Activated T-cell treated with anti-CD3 and anti-CD28 coated beads, Interleukin-2, amount 50 U/mL, for 48 hours (primary cell): ENCODE data around the gene SMIM12.

Experiments used
- DNase-seq, 2 experiments: peaks; one replicate each; pipeline ENCODE4 v3.0.0-alpha.2; 2020

The SMIM12 gene

GRCh38 chr1:34872133-34872503, 12.6 kb upstream of the SMIM12 start:
- DNase-seq: no peak

GRCh38 chr1:34871443-34872132, 12.0 kb upstream of the SMIM12 start:
- no peak for DNase-seq

- DNase-seq: no peak
Observed at GRCh38 chr1:34870395-34870794, 10.8 kb upstream of the SMIM12 start.

GRCh38 chr1:34869760-34870159, 10.2 kb upstream of the SMIM12 start:
- DNase-seq: no peak

GRCh38 chr1:34868230-34869049, 8.9 kb upstream of the SMIM12 start:
- no peak for DNase-seq

GRCh38 chr1:34867415-34867814, 7.9 kb upstream of the SMIM12 start:
- no peak for DNase-seq

GRCh38 chr1:34866762-34867109, 7.2 kb upstream of the SMIM12 start:
- DNase-seq: no peak

- peak; percentile 97 to 98 for DNase-seq
Observed at GRCh38 chr1:34865981-34866761, 6.6 kb upstream of the SMIM12 start.

- DNase-seq: peak; percentile 28 to 37
Observed at GRCh38 chr1:34865573-34865972, 6.0 kb upstream of the SMIM12 start.

GRCh38 chr1:34864759-34865158, 5.2 kb upstream of the SMIM12 start:
- no peak for DNase-seq

- DNase-seq: no peak
Observed at GRCh38 chr1:34863501-34863900, 4.0 kb upstream of the SMIM12 start.

GRCh38 chr1:34858901-34859445, 576 bp downstream of the SMIM12 start:
- peak; percentile 64 to 65 for DNase-seq

GRCh38 chr1:34856697-34857096, 2.9 kb downstream of the SMIM12 start:
- no peak for DNase-seq

GRCh38 chr1:34852677-34853217, 6.8 kb downstream of the SMIM12 start:
- DNase-seq: peak; percentile 92 to 94

GRCh38 chr1:34851431-34852105, 8.0 kb downstream of the SMIM12 start:
- DNase-seq: no peak

- no peak for DNase-seq
Observed at GRCh38 chr1:34850382-34850781, 9.2 kb downstream of the SMIM12 start.

GRCh38 chr1:34847094-34847493, 12.5 kb downstream of the SMIM12 start:
- no peak for DNase-seq

- DNase-seq: no peak
Observed at GRCh38 chr1:34846265-34846664, 13.3 kb downstream of the SMIM12 start.

GRCh38 chr1:34845131-34845901, 14.2 kb downstream of the SMIM12 start:
- no peak for DNase-seq

- DNase-seq: no peak
Observed at GRCh38 chr1:34844252-34844634, 15.3 kb downstream of the SMIM12 start.

GRCh38 chr1:34843392-34844251, 15.9 kb downstream of the SMIM12 start:
- DNase-seq: no peak
